RWPE1 (cell line): ENCODE data around the gene PROK1.
"Not testable (repeated sequence)": the region's sequence is repeated elsewhere in the genome, so short reads cannot be mapped to it uniquely, and the experiment has no call there.

Experiments
- CTCF ChIA-PET: fragments of 350-600 bp; sonication (Branson Sonifier 250); formaldehyde crosslinking; extraction: SDS; loops from one replicate; lab custom pipeline; 2021; lab: Yijun Ruan, JAX
- POLR2A ChIA-PET: fragments of 400-600 bp; formaldehyde crosslinking; extraction: SDS; loops from one replicate; lab custom pipeline; 2020; ENCODE audit warnings: antibody characterized with exemption; ENCODE audit not compliant: low non-redundant PET; lab: Yijun Ruan, JAX
- DNase-seq: peaks from one replicate; pipeline ENCODE4 v3.0.0; 2012; ENCODE audit warnings: low spot score
- H3K27ac ChIP-seq: fragments of 450-650 bp; 2 replicates; pipeline ENCODE4 v1.5.1; 2017
- CTCF ChIP-seq: fragments of 450-650 bp; conservative IDR thresholded peaks from 2 replicates; pipeline ENCODE4 v1.5.1; 2017; ENCODE audit warnings: low read depth, mild to moderate bottlenecking

The PROK1 gene

GRCh38 chr1:110450929-110451328 is at the start of gene PROK1:
PROK1 (plus strand) TSS chr1:110451149; CDS start chr1:110451217, 68 bp downstream.
- no peak for DNase-seq
- ChIA-PET CTCF (interaction anchor here (0.8 to 1.2 kb wide), 2 partner anchors 9 to 45 kb away, joined by 3 to 5 read pairs; no protein-coding TSS in a partner anchor), POLR2A (no interaction called here)

GRCh38 chr1:110403805-110404204 is 47.1 kb upstream of the PROK1 start:
- DNase-seq = no peak
- TF ChIP-seq CTCF = no peak
- ChIA-PET POLR2A (interaction anchor here (1.2 kb wide), 1 partner anchor 65 kb away, joined by 4 read pairs; the partner anchor contains the start of gene RBM15), CTCF (interaction anchor here (0.6 kb wide), 2 partner anchors 93 to 256 kb away, joined by 3 to 4 read pairs; no protein-coding TSS in a partner anchor)
- no peak overlapping the region for H3K27ac ChIP-seq

More at GRCh38 chr1:110450929-110451328, at the start of gene PROK1:
- H3K27ac ChIP-seq = no peak within 1 kb of the TSS
- TF ChIP-seq CTCF = no peak

- no peak overlapping the region for H3K27ac ChIP-seq
- POLR2A ChIA-PET = interaction anchor here (1.2 kb wide), 1 partner anchor 66 kb away, joined by 4 read pairs; the partner anchor contains the start of gene RBM15
- DNase-seq = no peak
- CTCF ChIA-PET = interaction anchor here (0.6 kb wide), 1 partner anchor 12 kb away, joined by 6 read pairs; no protein-coding TSS in a partner anchor
- TF ChIP-seq CTCF = no peak
Measured at GRCh38 chr1:110404401-110404800, 46.5 kb upstream of the PROK1 start.

GRCh38 chr1:110406407-110406806 is 44.5 kb upstream of the PROK1 start:
- peak overlapping the region; percentile 46; the same call in 1 of the 2 replicates for H3K27ac ChIP-seq
- POLR2A ChIA-PET, DNase-seq: not testable (repeated sequence)
- CTCF ChIA-PET = interaction anchor here (0.6 to 0.7 kb wide), 2 partner anchors 47 to 151 kb away, joined by 3 read pairs; no protein-coding TSS in a partner anchor

- peak; percentile 64 for DNase-seq
- ChIA-PET POLR2A (interaction anchor here (0.5 to 0.7 kb wide), 2 partner anchors 312 to 1260 kb away, joined by 3 read pairs; no protein-coding TSS in a partner anchor), CTCF (interaction anchor here (0.6 to 1.7 kb wide), 3 partner anchors 88 to 211 kb away, joined by 3 to 12 read pairs (median 4); no protein-coding TSS in a partner anchor)
- H3K27ac ChIP-seq = peak within 1 kb of the TSS; percentile 82
- no peak for TF ChIP-seq CTCF
Measured at GRCh38 chr1:110407260-110408210, 43.4 kb upstream of the PROK1 start, which contains the start of gene LAMTOR5. LAMTOR5 (minus strand) TSS chr1:110407694; CDS start chr1:110407620, 74 bp downstream.

GRCh38 chr1:110408488-110408887 is 42.5 kb upstream of the PROK1 start:
- no peak for DNase-seq
- ChIA-PET CTCF (interaction anchor here (0.6 to 5.5 kb wide), 5 partner anchors 52 to 212 kb away, joined by 3 to 69 read pairs (median 5); no protein-coding TSS in a partner anchor), POLR2A (interaction anchor here (0.5 kb wide), 1 partner anchor 1259 kb away, joined by 3 read pairs; no protein-coding TSS in a partner anchor)
- no peak overlapping the region for H3K27ac ChIP-seq
- no peak for TF ChIP-seq CTCF
